SK-N-DZ (cell line): Measurements from ENCODE around the gene TRIM3. TPM values are rescaled to one million over a fixed set of nuclear protein-coding genes. Genes with fewer than 3 reads are reported as not detected.
"Not testable (repeated sequence)": the region's sequence is repeated elsewhere in the genome, so short reads cannot be mapped to it uniquely, and the experiment has no call there.

Experiments used
- DNase-seq: peaks from one replicate; pipeline ENCODE4 v3.0.0-alpha.2; 2015; ENCODE audit warnings: low spot score
- polyA plus RNA-seq, 2 experiments: library from polyadenylated mRNA; depleted of rRNA; stranded (reverse); fragments of >200 nt; gene quantifications; 2 replicates each; pipeline ENCODE4 v1.2.3, GENCODE V29; 2014

Gene TRIM3
- polyA plus RNA-seq (2014; cell fraction: cytosol; rRNA removed), result 20.6 and 27.3 TPM in 2 replicates
- polyA plus RNA-seq (2014; cell fraction: nucleus; rRNA removed), result 121 and 143 TPM in 2 replicates

DNA sequence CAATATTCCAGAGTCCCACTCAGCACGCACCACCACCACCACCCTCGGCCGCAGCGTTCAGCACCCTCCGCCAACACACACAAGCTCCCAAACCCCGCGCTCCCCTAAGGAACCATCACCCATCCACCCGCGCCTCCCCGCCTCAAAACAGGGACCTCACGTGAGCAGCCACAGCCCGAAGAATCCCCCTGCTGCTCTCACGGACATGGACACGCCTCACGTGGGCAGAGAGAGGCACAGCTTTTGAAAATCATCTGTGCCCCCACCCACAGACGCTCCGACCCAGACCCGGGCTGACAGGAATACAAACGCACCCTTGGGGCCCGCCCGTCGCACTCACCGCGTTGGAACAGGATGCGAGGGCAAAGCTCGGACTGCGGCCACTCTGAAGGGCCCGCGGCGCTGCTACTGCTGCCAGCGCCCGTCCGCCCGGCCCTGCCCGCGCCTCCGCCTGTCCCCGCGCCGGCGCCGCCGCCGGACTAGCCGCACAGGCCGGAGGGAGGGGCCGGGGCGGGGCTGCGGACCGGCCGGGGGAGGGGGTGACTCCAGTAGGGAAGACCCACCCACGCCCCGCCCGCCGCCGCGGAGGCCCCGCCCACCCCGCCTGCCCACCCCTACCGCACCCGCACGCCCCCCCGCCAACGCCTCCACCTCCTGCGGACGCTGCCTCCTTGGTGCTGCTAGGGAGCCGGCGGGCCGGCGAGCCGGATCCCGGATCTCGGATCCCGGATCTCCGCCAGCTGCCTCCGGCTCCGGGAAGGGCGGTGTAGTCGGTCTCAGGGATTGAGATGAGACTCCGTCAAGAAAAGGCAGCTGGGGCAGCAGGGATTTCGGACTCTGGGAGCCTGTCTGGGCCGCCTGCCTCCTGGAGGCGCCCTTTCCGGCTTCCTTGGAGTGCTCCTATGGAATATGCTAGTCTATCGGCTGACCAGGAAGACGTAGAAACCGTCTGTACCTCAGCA lies at the start of gene TRIM3:
TSS of gene TRIM3 (minus strand) at position 491 of the 962 bp plus-strand sequence. CDS start 8,246 bp downstream, outside the sequence.
- peak; percentile 79 for DNase-seq

DNA sequence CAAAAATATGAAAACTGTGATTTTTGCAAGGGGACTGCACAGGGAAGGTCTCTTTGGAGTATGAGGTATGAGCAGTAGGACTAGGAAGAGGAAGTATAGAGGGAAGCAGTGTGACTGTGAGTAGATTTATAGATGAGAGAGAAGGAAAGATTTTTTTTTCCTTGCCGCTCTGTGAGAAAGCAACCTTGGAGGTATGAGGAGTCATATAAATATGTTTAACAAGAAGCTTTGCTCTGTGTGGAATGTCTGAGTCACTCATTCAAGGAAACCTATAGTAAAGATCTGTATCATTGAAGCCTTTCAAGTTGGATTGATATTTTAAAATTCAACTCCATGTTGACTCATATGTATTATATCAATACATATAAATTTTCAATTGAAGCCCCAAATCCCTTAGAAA lies 49.5 kb upstream of the TRIM3 start:
- no peak for DNase-seq

DNA sequence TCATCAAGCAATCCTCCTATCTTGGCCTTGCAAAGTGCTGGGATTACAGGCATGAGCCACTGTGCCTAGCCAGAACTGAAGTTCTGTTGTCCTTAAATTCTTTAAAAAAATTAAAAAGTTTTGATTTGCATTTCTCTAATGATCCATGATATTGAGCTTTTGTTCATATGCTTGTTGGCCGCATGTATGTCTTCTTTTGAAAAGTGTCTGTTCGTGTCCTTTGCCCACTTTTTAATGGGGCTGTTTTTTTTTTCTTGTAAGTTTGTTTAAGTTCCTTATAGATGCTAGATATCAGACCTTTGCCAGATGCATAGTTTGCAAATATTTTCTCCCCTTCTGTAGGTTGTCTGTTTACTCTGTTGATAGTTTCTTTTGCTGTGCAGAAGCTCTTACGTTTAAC lies 48.2 kb upstream of the TRIM3 start:
- DNase-seq, result not testable (repeated sequence)

DNA sequence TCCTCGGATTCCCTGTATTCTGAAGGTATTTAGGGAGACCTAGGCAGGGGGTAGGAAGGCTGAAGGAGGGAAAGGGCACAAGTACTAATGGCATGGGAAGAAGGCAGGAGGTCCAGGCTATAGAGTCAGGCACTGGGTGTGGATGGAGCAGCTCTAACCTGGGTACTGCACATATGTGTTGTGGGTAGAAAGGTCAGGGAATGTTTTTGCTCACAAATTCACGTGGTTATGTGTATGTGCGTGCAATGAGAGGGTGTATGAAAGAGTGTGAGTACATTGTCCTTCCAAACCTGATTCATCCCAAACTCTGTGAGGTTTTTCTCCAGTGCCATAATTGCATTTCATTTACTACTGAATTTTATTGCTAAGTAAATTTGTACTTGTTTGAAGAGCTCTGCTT lies 46.5 kb upstream of the TRIM3 start:
- no peak for DNase-seq

DNA sequence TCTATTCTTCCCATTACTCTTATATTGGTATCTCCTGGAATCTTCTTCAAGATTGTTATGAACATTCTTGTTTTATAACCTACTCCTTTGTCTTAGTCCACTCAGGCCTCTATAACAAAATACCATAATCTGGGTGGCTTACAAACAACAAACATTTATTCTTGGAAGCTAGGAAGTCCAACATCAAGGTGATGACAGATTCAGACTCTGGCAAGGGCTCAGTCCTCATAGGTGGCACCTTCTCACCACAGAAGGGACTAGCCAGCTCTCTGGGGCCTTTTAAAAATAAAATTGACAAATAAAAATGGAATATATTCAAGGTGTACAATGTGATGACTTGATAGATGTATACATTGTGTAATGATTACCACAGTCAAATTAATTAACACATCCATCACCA lies 43.1 kb upstream of the TRIM3 start:
- no peak for DNase-seq

DNA sequence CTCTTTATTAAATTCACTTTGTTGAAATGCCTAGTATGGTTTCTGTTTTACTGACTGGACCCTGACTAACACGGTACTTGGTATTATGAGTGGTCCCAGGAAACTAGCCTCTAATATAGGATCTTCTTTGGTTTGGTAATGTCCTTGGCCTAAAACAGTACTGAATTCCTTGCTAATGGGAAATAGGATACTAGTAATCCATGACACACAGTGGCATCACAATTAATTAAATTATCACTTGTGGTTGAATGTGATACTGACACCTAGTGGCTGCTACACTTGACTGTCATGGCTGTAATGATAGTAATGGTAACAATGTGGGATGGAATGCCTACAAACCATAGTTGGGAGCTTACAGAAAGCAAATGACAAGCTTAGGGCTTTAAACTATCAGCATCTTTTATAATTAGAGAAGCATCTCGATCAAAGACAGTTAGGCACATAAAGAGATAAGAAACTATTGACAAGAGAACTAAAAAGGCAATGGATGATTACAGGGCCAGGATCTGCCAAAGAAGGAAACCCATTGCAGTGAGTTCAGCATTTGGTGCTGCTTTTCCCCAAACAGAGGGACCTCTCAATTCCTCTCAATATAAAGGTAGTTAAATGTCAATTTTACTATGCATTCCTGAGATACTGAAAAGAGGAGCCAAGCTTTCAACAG lies 32.0 kb upstream of the TRIM3 start:
- DNase-seq, result peak; percentile 59

DNA sequence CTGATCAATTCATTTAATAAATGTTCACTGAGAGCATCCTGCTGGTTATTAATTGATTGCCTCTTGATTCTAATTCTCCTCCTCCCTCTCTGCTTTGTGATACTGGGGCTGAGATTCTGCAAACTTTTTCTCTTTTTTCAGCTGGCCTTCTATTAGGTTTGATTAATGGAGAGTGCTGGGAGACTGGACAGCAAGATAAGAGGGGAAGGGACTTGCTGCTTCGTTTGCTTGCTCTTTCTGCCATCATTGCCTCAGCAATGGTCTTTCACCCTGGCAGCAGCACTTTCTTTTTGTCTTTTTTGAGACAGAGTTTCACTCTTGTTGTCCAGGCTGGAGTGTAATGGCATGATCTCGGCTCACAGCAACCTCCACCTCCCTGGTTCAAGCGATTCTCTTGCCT lies 30.4 kb upstream of the TRIM3 start:
- DNase-seq, result no peak

DNA sequence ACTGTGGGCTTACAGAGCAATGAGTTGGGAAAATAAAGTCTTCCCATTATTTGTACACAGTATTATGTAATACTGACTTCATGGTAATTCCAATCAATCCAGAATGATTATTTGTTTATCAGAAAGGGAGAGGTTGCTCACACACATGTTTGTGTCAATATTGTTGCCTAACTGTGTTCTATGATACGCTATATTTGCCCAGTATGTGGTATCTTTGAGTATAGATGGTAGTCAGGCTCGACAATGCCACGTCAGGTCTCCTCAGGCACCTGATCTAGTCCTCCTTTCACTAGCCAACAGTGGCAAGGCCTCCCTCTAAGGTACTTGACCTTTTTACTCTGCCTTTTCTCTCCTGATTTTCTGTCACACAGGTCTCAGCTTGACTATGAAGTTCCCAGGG lies 28.6 kb upstream of the TRIM3 start:
- no peak for DNase-seq

DNA sequence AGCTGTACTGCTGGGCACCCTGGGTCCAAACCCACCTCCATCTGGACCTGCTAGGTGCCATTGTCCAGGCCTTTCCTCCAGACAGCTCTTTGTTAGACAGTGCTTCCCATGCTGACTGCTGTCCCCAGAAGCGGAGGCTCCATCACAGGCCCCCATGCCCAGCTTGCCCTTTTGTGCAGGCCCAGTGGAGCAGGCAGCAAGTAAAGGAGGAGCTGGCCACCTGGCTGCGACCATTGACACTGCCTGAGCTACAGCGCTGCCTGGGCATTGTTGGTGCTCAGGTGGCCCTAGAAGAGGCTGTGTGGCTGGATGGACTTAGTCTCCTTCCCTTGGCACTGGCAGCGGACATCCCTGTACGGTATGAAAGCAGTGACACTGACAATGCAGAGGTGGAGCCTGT lies 24.8 kb upstream of the TRIM3 start:
- DNase-seq, result no peak

DNA sequence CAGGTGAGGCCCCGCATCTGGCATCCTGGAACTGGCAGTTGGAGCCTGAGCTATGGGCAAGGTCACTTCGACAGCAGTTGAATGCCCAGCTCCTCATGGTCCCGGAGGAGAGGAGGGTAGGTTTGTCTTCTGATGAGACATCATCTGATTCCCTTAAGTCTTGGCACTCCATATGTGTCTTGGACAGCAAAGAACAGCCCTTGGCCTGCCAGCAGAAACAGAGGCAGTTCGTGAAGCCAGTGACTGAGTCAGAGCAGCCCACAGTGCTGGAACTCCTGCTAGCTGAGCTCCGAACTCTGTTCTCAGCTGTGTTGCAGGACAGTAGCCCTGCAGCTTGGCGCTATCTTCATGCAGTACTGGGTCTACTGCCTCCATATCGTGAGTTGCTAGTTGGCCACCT lies 24.4 kb upstream of the TRIM3 start:
- no peak for DNase-seq

DNA sequence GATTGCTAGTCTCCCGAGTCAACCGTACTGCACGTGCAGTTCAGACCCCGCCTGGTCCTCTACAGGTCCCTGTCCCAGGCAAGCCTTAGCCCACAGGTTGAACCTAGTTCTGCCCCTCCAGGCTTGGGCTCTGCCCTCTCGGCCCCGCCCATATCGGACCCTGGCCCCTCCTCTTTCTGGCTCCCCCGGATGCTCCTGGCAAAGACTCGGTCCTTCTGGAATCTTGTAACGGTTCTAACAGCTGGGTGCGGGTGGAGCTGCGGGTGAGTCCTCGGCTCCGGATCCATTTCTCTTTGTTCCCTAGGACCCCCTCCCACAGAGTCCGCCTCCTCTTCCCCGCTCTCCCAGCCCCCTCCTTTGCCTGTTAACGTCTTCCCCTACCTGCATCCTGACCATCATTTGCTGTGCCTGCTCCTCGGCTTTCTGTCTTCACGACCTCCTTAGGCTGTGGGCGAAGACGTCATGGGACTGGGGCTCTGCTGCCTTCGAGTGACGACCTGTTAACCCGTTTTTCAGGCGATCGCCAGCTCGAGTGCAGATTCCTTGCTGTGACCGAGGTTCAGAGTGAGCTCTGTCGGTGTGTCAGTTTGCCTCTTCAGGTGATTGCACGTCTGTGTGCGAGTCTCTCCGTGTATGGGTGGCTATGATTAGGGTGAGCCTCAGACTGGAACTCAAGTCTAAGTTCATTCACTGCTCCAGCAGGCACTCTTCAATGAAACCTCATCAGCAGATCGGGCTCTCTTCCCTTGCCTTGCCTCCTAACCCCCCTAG lies 23.5 kb upstream of the TRIM3 start, which contains the start of gene DNHD1:
TSS of gene DNHD1 (plus strand) at position 212 of the 771 bp plus-strand sequence. CDS start 936 bp downstream, outside the sequence.
- DNase-seq, result no peak

DNA sequence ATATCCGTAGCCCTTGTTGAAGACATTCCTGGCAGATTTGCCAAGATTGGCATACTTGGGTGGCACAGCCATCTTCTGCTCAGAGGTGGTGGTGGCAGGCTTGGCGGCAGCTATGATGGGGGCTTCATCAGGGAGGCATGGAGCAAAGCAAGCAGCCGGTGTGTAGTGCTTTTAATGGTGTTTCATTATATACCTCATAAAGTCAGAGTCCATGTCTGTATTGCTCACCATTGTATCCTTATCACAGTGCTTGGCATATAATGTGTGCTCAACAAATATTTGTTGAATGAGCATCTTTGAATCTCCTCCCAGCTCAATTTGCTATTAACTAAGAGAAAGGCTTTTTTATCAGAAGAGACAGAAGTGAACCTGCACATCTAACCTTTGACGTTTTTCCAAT lies 15.6 kb upstream of the TRIM3 start:
- no peak for DNase-seq

DNA sequence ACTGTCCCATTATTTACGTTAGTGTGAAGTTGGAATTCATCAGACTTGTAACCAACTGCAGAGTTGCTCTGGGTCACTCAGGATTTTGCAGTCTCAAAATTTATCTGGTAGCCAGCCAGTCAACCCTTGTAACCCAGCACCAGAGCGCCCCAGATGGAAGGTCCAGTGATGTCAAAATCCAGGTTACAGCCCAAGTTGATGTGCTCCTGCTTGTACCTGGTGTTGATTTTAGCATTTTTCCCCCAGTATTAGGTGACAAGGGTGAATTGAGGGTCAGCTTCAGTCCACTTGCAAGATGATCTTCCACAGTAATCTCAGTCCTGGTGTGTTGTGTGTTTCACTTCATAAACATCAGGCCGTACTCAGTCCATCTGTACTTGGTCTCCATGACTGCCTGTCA lies 15.1 kb upstream of the TRIM3 start:
- DNase-seq, result no peak

DNA sequence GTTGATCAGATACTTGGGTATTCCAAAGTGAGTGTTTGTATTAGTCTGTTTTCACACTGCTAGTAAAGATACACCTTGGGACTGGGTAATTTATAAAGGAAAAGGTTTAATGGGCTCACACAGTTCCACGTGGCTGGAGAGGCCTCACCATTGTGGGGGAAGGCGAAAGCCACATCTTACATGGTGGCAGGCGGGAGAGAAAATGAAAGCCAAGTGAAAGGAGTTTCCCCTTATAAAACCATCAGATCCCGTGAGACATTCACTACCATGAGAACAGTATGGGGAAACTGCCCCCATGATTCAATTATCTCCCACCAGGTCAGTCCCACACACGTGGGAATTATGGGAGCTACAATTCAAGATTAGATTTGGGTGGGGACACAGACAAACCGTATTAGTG lies 14.6 kb upstream of the TRIM3 start:
- DNase-seq, result no peak

DNA sequence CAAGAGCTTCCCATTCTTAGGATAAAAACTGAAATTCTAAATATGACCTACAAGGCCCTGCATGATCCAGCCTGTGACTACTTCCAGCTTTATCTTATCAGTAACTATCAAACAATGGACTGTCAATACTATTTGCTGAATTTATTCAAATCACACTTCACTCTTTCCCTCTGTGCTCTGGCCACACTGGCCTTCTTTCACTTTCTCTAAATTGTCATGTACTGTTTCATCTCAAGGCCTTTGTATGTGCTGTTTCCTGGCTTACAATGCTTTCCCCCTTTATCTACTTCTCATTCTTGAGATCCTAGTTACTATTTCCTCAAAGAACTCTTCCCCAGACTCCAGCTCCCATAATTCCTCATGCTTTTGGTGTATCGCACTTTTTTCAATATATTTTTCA lies 13.2 kb upstream of the TRIM3 start:
- DNase-seq, result no peak

DNA sequence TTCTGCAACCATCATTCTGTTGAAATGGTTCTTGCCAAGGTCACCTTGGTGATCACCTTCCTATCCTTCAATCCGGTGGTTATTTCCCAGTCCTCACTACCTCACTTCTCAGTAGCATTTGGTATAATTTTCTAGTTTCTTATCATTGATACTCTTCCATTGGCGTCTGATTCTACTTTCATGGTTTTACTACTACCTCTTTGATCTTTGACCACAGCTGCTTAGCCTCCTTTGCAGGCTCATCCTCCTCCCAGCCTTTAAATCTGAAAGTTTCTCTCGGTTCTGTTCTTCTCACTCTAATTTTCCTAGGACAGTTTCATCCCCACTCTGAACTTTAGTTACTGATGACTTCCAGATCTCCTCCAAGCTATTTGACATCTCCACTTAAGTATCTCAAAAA lies 12.5 kb upstream of the TRIM3 start:
- no peak for DNase-seq

DNA sequence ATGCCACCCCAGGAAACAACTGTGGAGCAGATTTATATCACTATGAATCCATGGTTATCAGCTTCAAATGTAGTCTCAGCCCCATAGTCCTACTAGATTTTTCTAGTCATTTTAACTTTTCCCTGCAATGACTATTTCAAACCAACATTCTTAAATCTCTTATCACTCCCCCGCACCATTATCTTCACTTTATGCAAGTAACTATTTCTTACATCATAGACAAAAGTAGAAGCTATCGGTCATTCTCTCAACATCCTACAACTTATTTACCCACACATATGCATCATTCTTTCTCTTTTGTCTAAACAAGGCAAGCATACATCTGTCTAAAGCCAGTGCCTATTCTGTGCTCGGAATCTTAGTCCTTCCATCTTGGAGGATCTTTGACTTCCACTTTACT lies 11.9 kb upstream of the TRIM3 start:
- DNase-seq, result no peak

DNA sequence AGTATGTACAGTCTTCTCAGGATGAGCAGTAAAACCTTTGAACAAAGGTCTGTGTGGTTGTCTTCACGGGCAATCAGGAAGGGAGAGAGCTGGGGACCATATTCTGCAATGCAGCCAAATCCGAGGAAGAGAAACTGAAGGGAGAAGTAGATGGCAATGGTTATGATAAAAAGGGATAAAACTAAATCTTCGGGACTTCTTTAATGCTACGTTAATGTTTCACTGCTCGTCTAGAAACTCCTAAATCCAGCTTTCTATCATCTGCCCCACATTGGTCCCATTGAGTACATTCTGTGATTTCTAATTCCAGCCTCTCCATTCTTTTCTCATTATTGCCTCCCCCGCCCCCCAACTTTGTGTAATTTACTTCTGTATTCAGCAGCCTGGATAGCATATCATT lies 9.3 kb upstream of the TRIM3 start:
- DNase-seq, result no peak

DNA sequence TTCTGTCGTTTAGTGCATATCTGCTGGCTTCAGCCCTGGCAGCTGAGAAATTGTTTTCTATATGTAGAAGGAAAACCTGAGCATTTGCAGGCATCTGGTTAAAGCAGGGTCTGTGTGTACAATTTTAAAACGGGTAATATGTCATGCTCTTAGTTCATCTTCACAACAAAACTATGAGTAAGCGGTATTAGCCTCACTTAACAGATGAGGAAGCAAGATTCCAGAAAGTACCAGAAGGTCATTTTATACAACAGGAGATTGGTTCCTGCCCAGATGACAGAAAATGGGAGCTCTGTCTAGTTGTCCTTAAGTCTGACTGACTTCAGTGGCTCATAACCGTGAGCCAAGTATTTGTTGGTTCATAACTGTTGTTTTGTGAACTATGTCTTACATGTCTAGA lies 8.7 kb upstream of the TRIM3 start:
- no peak for DNase-seq

DNA sequence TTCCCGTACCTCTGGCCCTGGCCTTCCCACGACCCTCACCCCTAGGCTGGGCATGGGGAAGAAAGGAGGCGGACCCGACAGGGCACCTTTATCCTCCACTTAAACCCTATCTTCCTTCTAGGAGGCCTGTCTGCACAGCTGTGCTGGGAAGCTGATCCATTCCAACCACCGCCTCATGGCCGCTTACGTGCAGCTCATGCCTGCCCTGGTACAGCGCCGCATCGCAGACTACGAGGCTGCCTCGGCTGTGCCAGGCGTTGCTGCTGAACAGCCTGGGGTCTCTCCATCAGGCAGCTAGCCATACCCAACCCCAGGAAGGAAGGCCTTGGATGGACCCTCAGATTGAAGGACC lies 8.2 kb upstream of the TRIM3 start:
- DNase-seq, result no peak

DNA sequence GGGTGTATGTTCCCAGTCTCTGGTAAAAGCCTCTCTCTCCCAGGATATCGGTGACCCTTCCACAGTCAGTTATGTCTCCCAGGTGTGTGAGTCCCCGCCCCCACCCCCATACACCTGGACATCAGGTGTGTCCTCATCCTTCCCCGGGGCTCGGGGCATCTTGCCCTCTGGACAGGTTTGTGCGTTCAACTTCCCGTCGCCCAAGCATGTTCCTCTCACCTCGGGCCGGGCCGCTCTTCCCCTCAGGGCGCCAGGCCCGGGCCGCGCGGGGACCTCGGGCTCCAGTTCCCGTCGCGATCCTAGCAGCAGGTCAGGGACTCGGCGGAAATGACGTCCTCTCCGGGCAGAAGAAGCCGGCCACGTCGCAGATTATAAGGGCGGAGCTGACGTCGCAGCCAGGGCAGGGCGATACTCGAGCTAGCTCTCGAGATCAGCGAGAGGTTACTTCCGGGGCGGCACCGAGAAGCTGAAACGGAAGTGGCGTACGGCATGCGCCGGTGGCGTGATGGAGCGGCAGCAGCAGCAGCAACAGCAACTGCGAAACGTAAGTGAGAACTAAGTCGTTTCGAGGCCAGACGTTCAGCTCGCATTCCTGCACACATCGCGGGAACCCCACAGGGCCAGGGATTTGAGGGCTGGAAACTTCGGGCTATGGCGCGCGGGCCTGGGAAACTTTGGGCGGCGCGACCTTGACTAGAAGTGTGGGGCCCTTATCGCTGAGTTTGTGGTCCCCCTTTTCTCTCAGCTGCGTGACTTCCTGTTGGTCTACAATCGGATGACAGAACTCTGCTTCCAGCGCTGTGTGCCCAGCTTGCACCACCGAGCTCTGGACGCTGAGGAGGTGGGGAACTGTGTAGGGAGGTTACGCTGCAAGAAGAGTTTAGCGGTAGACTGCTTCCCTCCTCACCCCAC lies 7.5 kb upstream of the TRIM3 start, which contains the start of the genes ARFIP2 and TIMM10B:
TSS of gene ARFIP2 (minus strand) at position 320 of the 912 bp plus-strand sequence. CDS start 910 bp downstream, outside the sequence.
TSS of gene TIMM10B (plus strand) at position 490 of the 912 bp plus-strand sequence. CDS start at position 506, 16 bp downstream.
- DNase-seq, result peak; percentile 97
